Epidermal melanocyte (primary cell): ENCODE measurements around the gene RIN2.
"Not testable (repeated sequence)": the region's sequence is repeated elsewhere in the genome, so short reads cannot be mapped to it uniquely, and the experiment has no call there.

Experiments used
- DNase-seq: peaks from one replicate; pipeline ENCODE4 v3.0.0; 2011; ENCODE audit warnings: low spot score; ENCODE audit not compliant: insufficient read length

RIN2 gene

DNA sequence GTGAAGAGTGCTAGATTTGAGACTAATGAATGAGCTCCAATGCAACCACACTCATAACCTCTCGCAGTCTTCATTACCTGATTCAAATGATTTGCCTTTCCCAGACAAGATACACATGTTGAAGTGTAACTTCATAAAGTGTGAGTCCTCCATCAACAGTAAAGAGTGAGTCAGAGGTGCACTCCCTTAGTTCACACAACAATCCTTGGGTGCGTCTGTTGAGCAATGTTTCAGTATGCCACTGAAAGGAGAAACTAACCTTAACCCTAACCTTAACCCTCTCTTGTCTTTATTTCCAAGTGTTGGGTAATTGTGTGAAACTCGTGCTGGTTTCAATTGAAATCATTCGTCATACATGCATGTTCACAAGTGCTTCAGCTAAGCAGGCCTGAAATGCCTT lies 21.0 kb upstream of the RIN2 start:
- no peak for DNase-seq

GRCh38 chr20:19738951-19739350 lies 19.1 kb upstream of the RIN2 start:
- DNase-seq: no peak

DNA sequence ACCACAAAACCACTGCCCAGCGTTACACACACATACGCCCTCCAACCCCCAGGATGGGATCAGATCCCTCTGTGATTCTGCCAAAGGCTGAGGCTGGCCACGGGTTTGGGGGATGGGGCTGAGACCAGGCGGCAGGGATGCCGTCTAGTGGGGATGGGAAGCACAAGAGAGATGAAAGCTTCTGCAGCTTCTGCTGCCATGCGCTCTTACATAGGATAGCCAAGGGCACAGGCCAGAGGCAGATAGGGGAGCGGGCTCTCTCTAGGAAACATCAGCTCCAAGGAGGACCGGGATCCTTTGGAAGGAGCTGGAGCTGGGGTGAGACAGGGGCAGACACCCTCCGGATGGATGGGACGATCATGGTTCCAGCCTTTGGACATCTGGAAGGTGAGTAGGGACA lies 18.7 kb upstream of the RIN2 start:
- no peak for DNase-seq

- DNase-seq: no peak
Measured at GRCh38 chr20:19740512-19740911, 17.5 kb upstream of the RIN2 start.

GRCh38 chr20:19741924-19742323 lies 16.1 kb upstream of the RIN2 start:
- DNase-seq: no peak

DNA sequence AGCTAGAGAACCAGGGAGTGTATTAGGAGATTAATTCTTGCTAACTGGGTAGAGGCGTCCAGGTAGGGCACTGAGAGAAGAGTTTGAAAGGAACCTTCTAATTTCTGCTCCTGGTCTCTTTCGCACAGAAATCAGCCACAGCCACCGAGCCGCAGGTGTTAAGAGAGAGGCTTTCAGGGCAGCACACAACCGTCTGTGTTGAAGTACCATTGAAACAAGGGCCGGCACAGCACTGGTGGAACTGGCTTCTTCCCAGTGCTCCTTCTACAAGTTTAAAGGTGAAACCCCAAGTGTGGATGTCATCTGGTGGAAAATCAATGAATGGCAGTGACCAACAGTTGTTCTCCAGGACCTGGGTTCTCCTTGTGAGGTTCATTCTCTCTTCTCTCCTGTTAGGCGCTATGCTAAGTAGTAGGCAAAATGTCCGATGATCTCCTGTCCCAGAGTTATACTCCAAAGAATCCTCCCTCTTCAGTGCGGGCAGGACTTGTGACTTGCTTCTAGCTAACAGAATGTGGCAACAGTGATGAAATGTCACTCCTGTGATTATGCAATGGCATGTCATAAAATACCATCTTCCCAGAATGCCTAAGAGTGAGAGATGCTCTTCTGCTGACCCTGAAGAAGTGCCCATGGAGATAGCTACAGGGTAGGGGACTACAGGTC lies 15.0 kb upstream of the RIN2 start:
- DNase-seq: no peak

DNA sequence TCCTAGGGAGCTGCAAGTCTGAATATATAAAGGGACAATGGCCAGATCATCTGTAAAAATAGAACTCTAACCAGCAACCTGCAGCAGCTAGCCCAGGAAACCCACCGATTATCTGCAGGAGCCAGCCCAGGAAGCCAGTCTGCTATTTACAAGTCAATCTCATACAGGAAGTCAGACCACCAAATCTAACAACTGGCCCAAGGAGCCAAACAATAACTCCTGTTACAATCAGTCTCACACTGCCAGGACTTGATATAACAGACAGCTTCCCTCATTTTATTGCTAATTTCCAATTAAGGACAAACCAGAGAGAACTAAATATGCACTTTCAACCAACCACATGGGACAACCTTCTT lies 14.4 kb upstream of the RIN2 start:
- DNase-seq: no peak

- DNase-seq: no peak
Measured at GRCh38 chr20:19745106-19745505, 13.0 kb upstream of the RIN2 start.

DNA sequence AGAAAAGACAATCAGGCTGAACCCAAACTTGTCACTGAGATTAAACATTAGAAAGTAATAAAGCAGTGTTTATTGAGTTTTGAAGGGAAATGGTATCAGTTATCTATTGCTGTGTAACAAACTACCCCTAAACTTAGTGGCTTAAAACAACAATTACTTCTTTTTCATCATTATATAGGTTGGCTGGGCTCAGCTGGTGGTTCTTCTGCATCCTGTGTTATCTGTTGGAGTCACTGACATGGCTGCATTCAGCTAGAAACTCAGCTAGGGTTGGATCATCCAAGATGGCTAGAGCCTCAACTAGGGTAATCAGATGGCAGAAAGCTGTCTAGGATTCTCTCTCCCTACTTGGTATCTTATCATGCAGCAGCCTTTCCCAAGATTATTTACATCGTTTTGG lies 12.5 kb upstream of the RIN2 start:
- no peak for DNase-seq

- no peak for DNase-seq
Measured at GRCh38 chr20:19746396-19746795, 11.7 kb upstream of the RIN2 start.

DNA sequence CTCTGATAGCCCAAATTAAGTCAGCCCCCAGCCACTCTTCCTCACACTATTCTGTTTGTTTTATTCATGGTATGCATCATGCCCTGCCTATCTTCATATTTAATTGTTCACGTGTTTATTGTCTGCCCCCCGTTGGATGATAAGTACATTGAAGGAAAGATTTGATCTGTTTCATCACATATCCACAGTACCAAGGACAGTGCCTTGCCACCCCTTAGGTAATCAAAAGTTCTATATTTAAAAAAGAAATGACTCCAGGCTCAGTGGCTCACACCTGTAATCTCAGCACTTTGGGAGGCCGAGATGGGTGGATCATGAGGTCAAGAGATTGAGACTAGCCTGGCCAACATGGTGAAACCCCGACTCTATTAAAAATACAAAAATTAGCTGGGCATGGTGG lies 10.2 kb upstream of the RIN2 start:
- DNase-seq: no peak

- no peak for DNase-seq
Measured at GRCh38 chr20:19748681-19749080, 9.4 kb upstream of the RIN2 start.

GRCh38 chr20:19749618-19750071 lies 8.4 kb upstream of the RIN2 start:
- no peak for DNase-seq

DNA sequence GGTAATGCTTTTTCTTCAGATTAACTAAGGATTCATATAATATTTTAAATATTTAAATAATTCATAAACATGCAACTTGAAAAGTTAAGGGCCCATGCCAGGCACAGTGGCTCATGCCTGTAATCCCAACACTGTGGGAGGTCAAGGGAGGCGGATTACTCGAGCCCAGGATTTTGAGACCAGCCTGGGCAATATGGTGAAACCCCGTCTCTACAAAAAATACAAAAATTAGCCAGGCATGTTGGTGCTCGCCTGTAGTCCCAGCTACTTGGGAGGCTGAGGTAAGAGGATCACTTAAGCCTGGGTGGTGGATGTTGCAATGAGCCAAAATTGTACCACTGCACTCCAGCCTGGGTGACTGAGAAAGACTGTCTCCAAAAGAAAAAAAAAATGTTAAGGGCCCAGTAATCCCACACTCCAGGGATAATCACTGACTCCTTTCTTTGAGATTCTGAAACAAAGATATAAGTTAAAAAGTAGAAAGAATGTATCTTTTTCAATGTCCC lies 7.9 kb upstream of the RIN2 start:
- no peak for DNase-seq

GRCh38 chr20:19750907-19751636 lies 7.0 kb upstream of the RIN2 start:
- DNase-seq: no peak

DNA sequence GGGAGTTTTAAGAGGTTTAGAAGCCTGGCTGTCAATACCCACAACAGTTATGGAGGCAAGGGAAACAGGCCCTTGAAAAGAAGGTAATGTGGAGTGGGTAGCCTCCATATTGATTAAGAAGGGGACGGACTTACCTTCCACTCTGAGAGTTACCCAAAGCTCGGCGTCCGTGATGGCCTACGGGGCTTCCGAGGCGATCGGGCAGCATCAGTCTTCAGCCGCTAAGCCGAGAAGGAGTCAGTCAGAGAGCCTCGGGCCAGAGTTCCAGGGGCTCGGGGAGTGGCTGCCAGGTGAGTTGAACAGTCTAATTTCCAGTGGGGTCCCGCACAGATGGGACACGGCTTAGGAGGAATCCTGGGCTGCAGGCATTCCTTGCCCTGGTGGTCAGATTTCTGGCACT lies 3.9 kb upstream of the RIN2 start:
- DNase-seq: not testable (repeated sequence)

- DNase-seq: no peak
Measured at GRCh38 chr20:19756761-19757486, 1.1 kb upstream of the RIN2 start.

DNA sequence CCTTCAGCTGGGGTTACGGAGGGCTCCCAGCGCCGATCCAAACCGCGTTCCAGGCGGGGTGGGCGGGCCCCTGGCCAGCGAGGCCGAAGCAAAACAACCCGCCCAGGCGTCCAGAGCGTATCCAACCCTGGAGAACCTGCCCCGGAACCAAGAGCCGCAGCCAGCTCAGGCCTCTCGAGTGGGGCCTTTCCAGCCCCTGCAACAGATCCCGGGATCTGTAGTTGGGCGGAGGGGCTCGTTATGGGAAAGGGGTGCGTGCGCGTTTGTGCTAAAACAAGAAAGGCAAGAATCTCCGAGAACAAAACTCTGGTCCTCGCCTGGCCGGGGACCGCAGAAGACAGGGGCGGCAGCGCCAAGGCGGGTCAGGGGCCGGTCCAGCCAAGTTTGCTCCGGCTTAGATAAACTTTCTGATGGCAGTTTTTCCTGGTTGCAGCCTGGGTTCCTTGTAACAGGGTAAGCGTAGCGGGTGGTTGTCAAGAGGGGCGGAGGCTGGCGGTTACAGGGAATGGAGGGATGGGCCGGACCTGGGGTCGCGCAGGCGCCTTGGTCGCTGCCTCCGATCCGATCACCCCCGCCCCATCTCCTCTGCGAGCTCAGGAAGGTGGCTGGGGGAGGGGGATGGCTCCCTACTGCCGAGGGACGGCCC lies 448 bp upstream of the RIN2 start:
- peak; percentile 85 for DNase-seq

- no peak for DNase-seq
Measured at GRCh38 chr20:19758501-19759331, 658 bp downstream of the RIN2 start.

- DNase-seq: no peak
Measured at GRCh38 chr20:19760371-19760721, 2.3 kb downstream of the RIN2 start.

DNA sequence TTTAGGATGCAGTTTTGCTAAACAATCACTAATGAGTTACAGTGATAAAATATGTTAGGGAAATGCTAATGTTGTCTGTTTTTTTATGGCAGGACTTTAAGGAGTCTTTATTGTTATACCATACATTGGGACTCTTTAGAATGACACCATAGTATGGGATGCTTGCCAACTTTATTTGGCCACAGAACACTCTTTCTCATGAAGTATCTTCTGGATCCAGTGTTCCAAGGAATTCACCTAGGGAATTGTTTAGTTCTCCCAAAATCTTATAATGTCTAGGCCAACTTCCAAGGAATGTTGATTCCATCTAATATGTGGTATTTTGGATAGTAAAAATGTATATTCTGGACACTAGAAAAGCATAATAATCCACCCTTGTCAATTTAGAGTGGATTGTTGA lies 3.3 kb downstream of the RIN2 start:
- DNase-seq: no peak
